Fibroblast of upper back skin (primary cell): ENCODE results near the gene RRP1.

ENCODE experiments used
- DNase-seq: peaks from one replicate; pipeline ENCODE4 v3.0.0-alpha.2; 2013

Gene RRP1

GRCh38 chr21:43846430-43846829, 57.1 kb downstream of the RRP1 start:
- DNase-seq: no peak

GRCh38 chr21:43847301-43847700, 57.9 kb downstream of the RRP1 start:
- no peak for DNase-seq

- DNase-seq: no peak
These were observed 59.4 kb downstream of the RRP1 start for GRCh38 chr21:43848771-43849170.

DNA sequence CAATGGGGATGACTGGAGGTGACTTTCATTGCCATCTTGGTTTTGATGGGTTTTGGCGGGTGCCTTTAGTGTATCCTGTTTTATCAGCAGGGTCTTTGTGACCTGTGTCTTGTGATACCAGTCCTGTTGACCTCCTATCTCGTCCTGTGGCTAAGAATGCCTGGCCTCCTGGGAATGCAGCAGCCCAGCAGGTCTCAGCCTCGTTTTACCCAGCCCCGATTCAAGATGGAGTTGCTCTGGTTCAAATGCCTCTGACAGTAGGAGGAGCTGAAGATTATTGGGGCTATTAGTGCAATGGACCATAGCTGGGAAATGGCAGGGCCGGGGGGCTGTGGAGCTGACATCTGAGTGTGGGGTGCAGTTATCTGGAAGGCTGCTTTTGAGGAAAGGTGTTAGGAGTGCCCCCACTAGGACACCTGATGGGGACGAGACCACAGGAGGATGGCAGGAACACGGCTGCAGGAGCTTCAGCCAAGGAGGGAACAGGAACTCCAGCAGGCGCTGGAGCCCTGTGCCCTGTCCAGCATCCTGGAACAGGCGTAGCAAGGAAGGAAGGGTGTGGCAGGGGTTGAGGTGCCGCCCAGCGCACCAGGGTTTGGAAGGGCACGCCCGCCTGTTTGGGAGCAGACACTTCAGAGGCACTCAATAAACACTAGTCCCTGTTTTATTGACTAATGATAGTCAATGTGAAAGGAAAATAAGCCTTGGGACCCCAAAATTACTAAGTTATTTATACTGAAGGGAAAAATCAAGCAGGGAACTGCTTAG, 60.3 kb downstream of the RRP1 start:
- no peak for DNase-seq

- no peak for DNase-seq
These were observed 61.4 kb downstream of the RRP1 start for GRCh38 chr21:43850728-43851295.

DNA sequence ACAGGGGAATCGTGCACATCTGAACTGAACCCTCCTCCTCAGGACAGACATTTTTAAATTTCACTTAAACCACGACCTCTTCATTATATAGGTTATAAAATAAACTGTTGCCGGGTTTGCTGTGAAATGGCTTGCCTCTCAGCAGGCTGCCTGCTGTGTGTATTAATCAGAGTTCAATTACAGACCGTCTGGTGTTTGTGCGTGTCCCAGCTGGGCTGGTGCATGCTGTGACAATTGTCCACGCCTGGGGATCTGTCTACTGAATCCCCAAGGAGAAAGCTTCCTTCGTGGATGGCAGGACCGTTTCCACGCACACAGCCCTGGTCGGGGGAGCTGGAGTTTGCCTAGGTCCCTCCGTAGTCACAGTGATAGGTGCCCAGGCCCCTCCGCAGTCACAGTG, 62.2 kb downstream of the RRP1 start:
- no peak for DNase-seq

DNA sequence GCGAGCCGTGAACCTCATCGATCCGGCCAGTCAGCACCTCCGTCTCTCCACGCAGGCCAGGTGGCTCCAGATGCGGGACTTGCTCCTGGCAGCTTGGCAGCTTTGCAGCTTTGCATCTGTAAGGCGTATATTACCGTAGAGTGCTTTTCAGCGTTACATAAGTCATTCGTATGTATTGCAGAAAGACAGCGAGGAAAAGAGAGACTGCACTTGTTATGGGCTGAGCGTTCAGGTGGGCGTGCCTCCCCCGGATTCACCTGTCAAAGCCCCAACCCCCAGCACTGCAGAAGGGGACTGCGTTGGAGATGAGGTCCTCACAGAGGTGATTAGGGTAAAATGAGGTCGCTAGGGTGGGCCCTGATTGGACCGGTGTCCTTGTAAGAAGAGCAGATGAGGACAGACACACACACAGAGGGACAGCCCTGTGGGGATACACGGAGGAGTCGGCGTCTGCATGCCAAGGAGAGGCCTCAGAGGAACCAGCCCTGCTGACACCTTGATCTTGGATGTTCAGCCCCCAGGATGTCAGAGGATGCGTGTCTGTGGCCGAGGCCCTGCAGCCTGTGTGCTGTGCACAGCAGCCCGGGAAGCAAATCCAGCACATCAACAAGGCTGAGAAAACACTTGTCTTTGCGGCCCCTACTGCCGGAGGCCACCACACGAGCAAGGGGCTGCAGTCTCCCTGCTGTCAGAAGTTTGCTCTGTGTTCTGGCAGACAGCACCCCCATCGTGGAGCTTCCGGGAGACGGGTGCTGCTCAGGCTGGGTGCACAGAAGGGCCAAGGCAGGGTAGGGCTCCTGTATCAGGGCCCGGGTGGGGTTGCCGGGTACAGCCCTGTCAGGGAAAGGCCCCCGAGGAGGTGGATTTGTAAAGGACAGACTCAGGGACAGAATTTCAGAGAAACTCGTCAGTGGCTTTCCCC, 64.7 kb downstream of the RRP1 start:
- DNase-seq: no peak
